Thoracic aorta (tissue), 2 donors: ENCODE results near the gene MORC4. TPM values are rescaled to one million over a fixed set of nuclear protein-coding genes. Genes with fewer than 3 reads are reported as not detected.

Source experiments
- ATAC-seq: fragments of 150-250 bp; one replicate; pipeline ENCODE4 v1.8.0; 2017; ENCODE audit warnings: low read depth; ENCODE audit not compliant: insufficient number of reproducible peaks, low FRiP score
- DNase-seq: peaks from one replicate; pipeline ENCODE4 v3.0.0-alpha.2; 2020; ENCODE audit warnings: low spot score
- H3K27ac ChIP-seq, 2 donors: fragments of 200-600 bp; sonication (generic); 1 replicate in 1 of 2; 2 replicates in 1 of 2; pipeline ENCODE4 v1.5.1; 2016; ENCODE audit warnings: mild to moderate bottlenecking in 2 of 2, moderate library complexity in 2 of 2
- H3K27me3 ChIP-seq: fragments of 200-600 bp; sonication (generic); replicated peaks from 2 replicates; pipeline ENCODE4 v1.6.0; 2016; ENCODE audit warnings: mild to moderate bottlenecking; ENCODE audit not compliant: insufficient read depth
- H3K36me3 ChIP-seq: fragments of 200-600 bp; sonication (generic); one replicate; pipeline ENCODE4 v1.5.1; 2016
- H3K4me1 ChIP-seq, 2 donors: fragments of 200-600 bp; sonication (generic); 1 replicate in 1 of 2; 2 replicates in 1 of 2; pipeline versions ENCODE4 v1.5.1 to v1.6.0; 2016; ENCODE audit warnings: low read depth in 2 of 2, mild to moderate bottlenecking in 1 of 2; ENCODE audit not compliant: control insufficient read depth in 1 of 2
- H3K4me3 ChIP-seq: fragments of 200-600 bp; sonication (generic); 2 replicates; pipeline ENCODE4 v1.5.1; 2016; ENCODE audit warnings: mild to moderate bottlenecking
- H3K9me3 ChIP-seq: fragments of 200-600 bp; sonication (generic); 2 replicates; pipeline ENCODE4 v1.5.1; 2016
- CTCF ChIP-seq: fragments of 200-600 bp; sonication (generic); IDR thresholded peaks from one replicate; pipeline ENCODE4 v1.5.1; 2019; ENCODE audit warnings: antibody characterized with exemption
- total RNA-seq, 2 donors: library from RNA; depleted of rRNA; stranded (reverse); fragments of >200 nt; gene quantifications; one replicate each; pipeline versions ENCODE4 v1.1.0 to v1.2.3, GENCODE V29; 2016

Gene MORC4
- total RNA-seq, 2 donors from 2014 or later = 10.4 to 28.4 TPM

GRCh38 chrX:106964290-106964689 lies 35.7 kb downstream of the MORC4 start:
- ATAC-seq = no peak
- Histone ChIP-seq H3K4me1 (no peaks in the 10 kb centered on the region), H3K27me3 (no peaks in the 10 kb centered on the region), H3K9me3 (no peaks in the 10 kb centered on the region), H3K36me3 (peaks cover 6% of the 10 kb centered on the region), H3K4me3 (no peak overlapping the region), H3K27ac (no peak overlapping the region)
- TF ChIP-seq CTCF = no peak
- no peak for DNase-seq

GRCh38 chrX:106963111-106963510 lies 36.9 kb downstream of the MORC4 start:
- DNase-seq (no peak), ATAC-seq (no peak)
- no peak overlapping the region for H3K27ac ChIP-seq
- peaks cover 6% of the 10 kb centered on the region for H3K36me3 ChIP-seq
- H3K9me3 ChIP-seq = no peaks in the 10 kb centered on the region
- H3K4me1 ChIP-seq = no peaks in the 10 kb centered on the region
- no peak overlapping the region for H3K4me3 ChIP-seq
- no peak for TF ChIP-seq CTCF
- H3K27me3 ChIP-seq = no peaks in the 10 kb centered on the region

GRCh38 chrX:106959901-106960300 lies 40.1 kb downstream of the MORC4 start:
- H3K27me3 ChIP-seq = no peaks in the 10 kb centered on the region
- DNase-seq = no peak
- no peaks in the 10 kb centered on the region for H3K9me3 ChIP-seq
- no peak for TF ChIP-seq CTCF
- H3K36me3 ChIP-seq = peaks cover 6% of the 10 kb centered on the region
- H3K27ac ChIP-seq = no peak overlapping the region
- ATAC-seq = no peak
- no peaks in the 10 kb centered on the region for H3K4me1 ChIP-seq
- no peak overlapping the region for H3K4me3 ChIP-seq

GRCh38 chrX:106957856-106958255 lies 42.2 kb downstream of the MORC4 start:
- no peak for DNase-seq
- H3K27me3 ChIP-seq = no peaks in the 10 kb centered on the region
- no peak overlapping the region for H3K4me3 ChIP-seq
- no peak for TF ChIP-seq CTCF
- no peak for ATAC-seq
- no peaks in the 10 kb centered on the region for H3K9me3 ChIP-seq
- H3K4me1 ChIP-seq = no peaks in the 10 kb centered on the region
- H3K27ac ChIP-seq = no peak overlapping the region
- H3K36me3 ChIP-seq = peaks cover 6% of the 10 kb centered on the region

GRCh38 chrX:106955004-106955772 lies 44.8 kb downstream of the MORC4 start:
- H3K27me3 ChIP-seq = no peaks in the 10 kb centered on the region
- H3K9me3 ChIP-seq = no peaks in the 10 kb centered on the region
- H3K4me3 ChIP-seq = no peak overlapping the region
- no peak overlapping the region for H3K27ac ChIP-seq
- no peak for TF ChIP-seq CTCF
- H3K36me3 ChIP-seq = no peaks in the 10 kb centered on the region
- H3K4me1 ChIP-seq = no peaks in the 10 kb centered on the region
- DNase-seq (no peak), ATAC-seq (no peak)
